ENCODE measurements around the gene HCN1. TPM values are rescaled to one million over a fixed set of nuclear protein-coding genes. Genes with fewer than 3 reads are reported as not detected.

Gene HCN1
- polyA plus RNA-seq, 2 of the 4 experiments (the other 2 are of a cell fraction): not detected

DNA sequence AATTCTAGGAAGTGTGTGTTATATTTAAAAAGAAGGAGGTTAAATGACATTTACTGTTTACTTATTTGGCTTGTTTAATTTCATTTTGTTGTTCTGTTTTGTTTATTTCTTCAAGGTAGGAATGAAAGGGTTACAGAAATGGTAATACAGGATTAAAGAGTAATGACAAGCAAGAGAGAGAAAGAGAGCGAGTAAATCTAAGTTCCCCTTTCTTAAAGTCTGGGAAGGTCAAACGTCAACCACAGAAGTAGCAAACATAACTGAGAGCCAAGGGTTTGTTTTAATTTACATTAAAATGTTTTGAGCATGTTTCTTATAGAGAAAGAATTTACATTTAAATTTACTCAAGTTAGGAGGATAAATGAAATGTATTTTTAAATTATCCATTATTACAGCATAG, 18.7 kb downstream of the HCN1 start:
- 5% methylated on average over 2 of the region's 2 CpGs for WGBS (ENCODE audit: missing lambda C conversion rate)
- POLR2A ChIA-PET: no interaction called here
- no peak for DNase-seq (ENCODE audit: low read depth in 1 of 2, low spot score in 1 of 2)
- H3K4me3 ChIP-seq: no peak overlapping the region
- FAIRE-seq: no peak
- no peak overlapping the region for H3K4me2 ChIP-seq
- TF ChIP-seq GATA3 (IDR thresholded peaks at IDR 0.05; ENCODE audit: borderline replicate concordance): no peak
- TF ChIP-seq ZC3H11A (IDR thresholded peaks at IDR 0.05): no peak
- TF ChIP-seq ZSCAN20 (CRISPR knock-in tag; IDR thresholded peaks at IDR 0.05): no peak
- TF ChIP-seq, protein P1, sequence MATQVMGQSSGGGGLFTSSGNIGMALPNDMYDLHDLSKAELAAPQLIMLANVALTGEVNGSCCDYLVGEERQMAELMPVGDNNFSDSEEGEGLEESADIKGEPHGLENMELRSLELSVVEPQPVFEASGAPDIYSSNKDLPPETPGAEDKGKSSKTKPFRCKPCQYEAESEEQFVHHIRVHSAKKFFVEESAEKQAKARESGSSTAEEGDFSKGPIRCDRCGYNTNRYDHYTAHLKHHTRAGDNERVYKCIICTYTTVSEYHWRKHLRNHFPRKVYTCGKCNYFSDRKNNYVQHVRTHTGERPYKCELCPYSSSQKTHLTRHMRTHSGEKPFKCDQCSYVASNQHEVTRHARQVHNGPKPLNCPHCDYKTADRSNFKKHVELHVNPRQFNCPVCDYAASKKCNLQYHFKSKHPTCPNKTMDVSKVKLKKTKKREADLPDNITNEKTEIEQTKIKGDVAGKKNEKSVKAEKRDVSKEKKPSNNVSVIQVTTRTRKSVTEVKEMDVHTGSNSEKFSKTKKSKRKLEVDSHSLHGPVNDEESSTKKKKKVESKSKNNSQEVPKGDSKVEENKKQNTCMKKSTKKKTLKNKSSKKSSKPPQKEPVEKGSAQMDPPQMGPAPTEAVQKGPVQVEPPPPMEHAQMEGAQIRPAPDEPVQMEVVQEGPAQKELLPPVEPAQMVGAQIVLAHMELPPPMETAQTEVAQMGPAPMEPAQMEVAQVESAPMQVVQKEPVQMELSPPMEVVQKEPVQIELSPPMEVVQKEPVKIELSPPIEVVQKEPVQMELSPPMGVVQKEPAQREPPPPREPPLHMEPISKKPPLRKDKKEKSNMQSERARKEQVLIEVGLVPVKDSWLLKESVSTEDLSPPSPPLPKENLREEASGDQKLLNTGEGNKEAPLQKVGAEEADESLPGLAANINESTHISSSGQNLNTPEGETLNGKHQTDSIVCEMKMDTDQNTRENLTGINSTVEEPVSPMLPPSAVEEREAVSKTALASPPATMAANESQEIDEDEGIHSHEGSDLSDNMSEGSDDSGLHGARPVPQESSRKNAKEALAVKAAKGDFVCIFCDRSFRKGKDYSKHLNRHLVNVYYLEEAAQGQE (IDR thresholded peaks at IDR 0.05): no peak
- TF ChIP-seq ZNF302 (CRISPR knock-in tag; IDR thresholded peaks at IDR 0.05): no peak
- no peak for TF ChIP-seq FOXS1 (CRISPR knock-in tag; IDR thresholded peaks at IDR 0.05)
- TF ChIP-seq CHD2 (IDR thresholded peaks at IDR 0.05; ENCODE audit: low read length, partially characterized antibody): no peak
- H3K4me1 ChIP-seq: no peaks in the 10 kb centered on the region
- ATAC-seq: no peak
- no peaks in the 10 kb centered on the region for H3K9me3 ChIP-seq
- no peak overlapping the region for H3K27ac ChIP-seq
- CTCF ChIA-PET: no interaction called here

GRCh38 chr5:45672271-45672670, 23.9 kb downstream of the HCN1 start:
- no peak for ATAC-seq
- ChIA-PET CTCF (no interaction called here), POLR2A (no interaction called here)
- no peak for DNase-seq (ENCODE audit: low read depth in 1 of 2, low spot score in 1 of 2)
- Histone ChIP-seq H3K27ac (no peak overlapping the region), H3K4me2 (no peak overlapping the region), H3K4me1 (no peaks in the 10 kb centered on the region), H3K9me3 (no peaks in the 10 kb centered on the region), H3K4me3 (no peak overlapping the region)
- under 1% methylated on average over 4 of the region's 4 CpGs for WGBS (ENCODE audit: missing lambda C conversion rate)
- no peak for FAIRE-seq
- TF ChIP-seq BCL3 (IDR thresholded peaks at IDR 0.05): no peak
- TF ChIP-seq HDAC2 (IDR thresholded peaks at IDR 0.05): no peak
- no peak for TF ChIP-seq ZNF302 (CRISPR knock-in tag; IDR thresholded peaks at IDR 0.05)
- TF ChIP-seq, protein P2, sequence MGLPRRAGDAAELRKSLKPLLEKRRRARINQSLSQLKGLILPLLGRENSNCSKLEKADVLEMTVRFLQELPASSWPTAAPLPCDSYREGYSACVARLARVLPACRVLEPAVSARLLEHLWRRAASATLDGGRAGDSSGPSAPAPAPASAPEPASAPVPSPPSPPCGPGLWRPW (IDR thresholded peaks at IDR 0.05): no peak
- TF ChIP-seq HOXA7 (CRISPR knock-in tag; IDR thresholded peaks at IDR 0.05): no peak
- TF ChIP-seq, protein P3, sequence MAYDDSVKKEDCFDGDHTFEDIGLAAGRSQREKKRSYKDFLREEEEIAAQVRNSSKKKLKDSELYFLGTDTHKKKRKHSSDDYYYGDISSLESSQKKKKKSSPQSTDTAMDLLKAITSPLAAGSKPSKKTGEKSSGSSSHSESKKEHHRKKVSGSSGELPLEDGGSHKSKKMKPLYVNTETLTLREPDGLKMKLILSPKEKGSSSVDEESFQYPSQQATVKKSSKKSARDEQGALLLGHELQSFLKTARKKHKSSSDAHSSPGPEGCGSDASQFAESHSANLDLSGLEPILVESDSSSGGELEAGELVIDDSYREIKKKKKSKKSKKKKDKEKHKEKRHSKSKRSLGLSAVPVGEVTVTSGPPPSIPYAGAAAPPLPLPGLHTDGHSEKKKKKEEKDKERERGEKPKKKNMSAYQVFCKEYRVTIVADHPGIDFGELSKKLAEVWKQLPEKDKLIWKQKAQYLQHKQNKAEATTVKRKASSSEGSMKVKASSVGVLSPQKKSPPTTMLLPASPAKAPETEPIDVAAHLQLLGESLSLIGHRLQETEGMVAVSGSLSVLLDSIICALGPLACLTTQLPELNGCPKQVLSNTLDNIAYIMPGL (CRISPR knock-in tag; IDR thresholded peaks at IDR 0.05; ENCODE audit: borderline replicate concordance): no peak
- no peak for TF ChIP-seq CTCF (IDR thresholded peaks at IDR 0.05)
- TF ChIP-seq ZFP36 (IDR thresholded peaks at IDR 0.05; ENCODE audit: borderline replicate concordance, partially characterized antibody): no peak
- no peak for TF ChIP-seq E2F6 (IDR thresholded peaks at IDR 0.05; ENCODE audit: borderline replicate concordance, low read depth)
- TF ChIP-seq ESRRA (IDR thresholded peaks at IDR 0.05; ENCODE audit: borderline replicate concordance, low read length): no peak
- no peak for TF ChIP-seq CBX2 (IDR thresholded peaks at IDR 0.05; ENCODE audit: borderline replicate concordance, low read depth)
- no peak for TF ChIP-seq ZSCAN20 (CRISPR knock-in tag; IDR thresholded peaks at IDR 0.05)
- TF ChIP-seq, protein P4, sequence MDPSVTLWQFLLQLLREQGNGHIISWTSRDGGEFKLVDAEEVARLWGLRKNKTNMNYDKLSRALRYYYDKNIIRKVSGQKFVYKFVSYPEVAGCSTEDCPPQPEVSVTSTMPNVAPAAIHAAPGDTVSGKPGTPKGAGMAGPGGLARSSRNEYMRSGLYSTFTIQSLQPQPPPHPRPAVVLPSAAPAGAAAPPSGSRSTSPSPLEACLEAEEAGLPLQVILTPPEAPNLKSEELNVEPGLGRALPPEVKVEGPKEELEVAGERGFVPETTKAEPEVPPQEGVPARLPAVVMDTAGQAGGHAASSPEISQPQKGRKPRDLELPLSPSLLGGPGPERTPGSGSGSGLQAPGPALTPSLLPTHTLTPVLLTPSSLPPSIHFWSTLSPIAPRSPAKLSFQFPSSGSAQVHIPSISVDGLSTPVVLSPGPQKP (IDR thresholded peaks at IDR 0.05; ENCODE audit: low read depth, low read length): no peak
- TF ChIP-seq SMC3 (IDR thresholded peaks at IDR 0.05): no peak
- no peak for TF ChIP-seq BHLHE40 (IDR thresholded peaks at IDR 0.05; ENCODE audit: low read depth, low read length)
- no peak for TF ChIP-seq ZC3H11A (IDR thresholded peaks at IDR 0.05)
- TF ChIP-seq, protein P5, sequence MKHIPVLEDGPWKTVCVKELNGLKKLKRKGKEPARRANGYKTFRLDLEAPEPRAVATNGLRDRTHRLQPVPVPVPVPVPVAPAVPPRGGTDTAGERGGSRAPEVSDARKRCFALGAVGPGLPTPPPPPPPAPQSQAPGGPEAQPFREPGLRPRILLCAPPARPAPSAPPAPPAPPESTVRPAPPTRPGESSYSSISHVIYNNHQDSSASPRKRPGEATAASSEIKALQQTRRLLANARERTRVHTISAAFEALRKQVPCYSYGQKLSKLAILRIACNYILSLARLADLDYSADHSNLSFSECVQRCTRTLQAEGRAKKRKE (CRISPR knock-in tag; IDR thresholded peaks at IDR 0.05; ENCODE audit: low read depth): no peak

Data from A549 (cell line).